ENCODE measurements around the gene GRAMD1B. TPM values are rescaled to one million over a fixed set of nuclear protein-coding genes. Genes with fewer than 3 reads are reported as not detected.

Gene GRAMD1B
- polyA plus RNA-seq, 2 of the 4 experiments (the other 2 are of a cell fraction) = 55.5 to 108 TPM

DNA sequence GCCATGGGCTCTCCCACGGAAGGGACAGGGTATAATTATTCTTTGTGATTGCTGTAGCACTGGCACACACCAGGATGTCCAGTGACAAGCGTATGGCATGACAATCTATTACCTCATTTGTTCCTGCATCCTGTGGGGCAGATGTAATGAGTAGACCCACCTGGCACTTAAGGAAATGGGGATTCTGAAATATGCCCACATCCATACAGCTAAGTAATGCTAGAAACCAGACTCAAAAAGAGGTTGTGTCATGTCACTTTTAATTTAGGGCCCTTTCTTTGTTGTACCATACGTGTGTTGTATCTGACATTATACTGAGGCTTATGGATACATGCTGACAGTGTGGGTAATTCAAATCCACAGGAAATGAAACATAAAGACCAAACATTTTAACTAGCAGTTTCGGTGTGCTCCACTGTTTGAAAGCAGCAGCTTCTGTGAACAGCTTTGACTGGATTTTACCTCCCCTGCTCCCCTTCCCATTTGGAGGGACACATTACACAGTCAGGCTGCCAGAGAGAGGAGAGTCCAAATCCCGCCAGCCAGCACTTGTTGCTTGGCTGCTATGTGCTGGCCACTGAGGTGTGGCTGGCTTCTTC lies 21.2 kb downstream of the GRAMD1B start:
- WGBS (ENCODE audit: missing lambda C conversion rate) = 86% methylated on average over 5 of the region's 5 CpGs
- CTCF ChIA-PET = interaction anchor here (1.1 to 1.9 kb wide), 3 partner anchors 24 to 348 kb away, joined by 3 to 6 read pairs (median 5); no protein-coding TSS in a partner anchor
- Histone ChIP-seq H3K9me3 (no peaks in the 10 kb centered on the region), H3K4me3 (no peak overlapping the region), H3K4me1 (peaks cover 50% of the 10 kb centered on the region), H3K27ac (peak overlapping the region; percentile 87 to 99), H3K4me2 (no peak overlapping the region)
- DNase-seq (ENCODE audit: low read depth in 1 of 2, low spot score in 1 of 2) (no peak), FAIRE-seq (no peak), ATAC-seq (no peak)
- no peak for TF ChIP-seq HMGXB4 (CRISPR knock-in tag; IDR thresholded peaks at IDR 0.05; ENCODE audit: borderline replicate concordance)
- TF ChIP-seq ESRRA (IDR thresholded peaks at IDR 0.05; ENCODE audit: borderline replicate concordance, low read length) = no peak
- TF ChIP-seq CBX2 (IDR thresholded peaks at IDR 0.05; ENCODE audit: borderline replicate concordance, low read depth) = no peak
- no peak for TF ChIP-seq MYC (IDR thresholded peaks at IDR 0.05; ENCODE audit: borderline replicate concordance, low read length)
- no peak for TF ChIP-seq RFX5 (IDR thresholded peaks at IDR 0.05)
- TF ChIP-seq ZFP36 (IDR thresholded peaks at IDR 0.05; ENCODE audit: borderline replicate concordance, partially characterized antibody) = no peak
- POLR2A ChIA-PET = no interaction called here

DNA sequence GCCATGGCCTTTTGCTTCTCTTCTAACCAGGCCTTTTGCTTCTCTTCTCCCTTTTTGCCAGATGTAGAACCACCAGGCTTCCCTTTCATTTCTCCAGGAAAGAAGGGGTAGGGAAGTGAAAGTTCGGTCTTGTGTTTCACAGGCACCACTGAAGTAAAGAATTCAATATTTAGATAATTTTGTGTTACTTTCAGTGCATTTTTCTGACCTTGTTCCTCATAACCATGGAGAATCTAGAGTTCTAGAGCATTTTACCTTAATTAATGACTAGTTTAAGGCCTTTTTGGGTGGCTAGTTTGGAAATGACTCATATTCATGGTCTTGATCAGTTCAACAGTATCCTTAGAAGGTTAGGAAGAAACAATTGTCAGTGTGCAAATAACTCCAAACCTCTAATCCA lies 22.7 kb downstream of the GRAMD1B start:
- WGBS (ENCODE audit: missing lambda C conversion rate) = 85% methylated on average over 1 of the region's 1 CpG
- peaks cover 64% of the 10 kb centered on the region for H3K4me1 ChIP-seq
- no peaks in the 10 kb centered on the region for H3K9me3 ChIP-seq
- DNase-seq (ENCODE audit: low read depth in 1 of 2, low spot score in 1 of 2) = no peak
- TF ChIP-seq RFX5 (IDR thresholded peaks at IDR 0.05) (no peak), CHD2 (IDR thresholded peaks at IDR 0.05; ENCODE audit: low read length, partially characterized antibody) (no peak), HOXB13 (CRISPR knock-in tag; IDR thresholded peaks at IDR 0.05; ENCODE audit: low read depth) (no peak)
- TF ChIP-seq, protein P1, sequence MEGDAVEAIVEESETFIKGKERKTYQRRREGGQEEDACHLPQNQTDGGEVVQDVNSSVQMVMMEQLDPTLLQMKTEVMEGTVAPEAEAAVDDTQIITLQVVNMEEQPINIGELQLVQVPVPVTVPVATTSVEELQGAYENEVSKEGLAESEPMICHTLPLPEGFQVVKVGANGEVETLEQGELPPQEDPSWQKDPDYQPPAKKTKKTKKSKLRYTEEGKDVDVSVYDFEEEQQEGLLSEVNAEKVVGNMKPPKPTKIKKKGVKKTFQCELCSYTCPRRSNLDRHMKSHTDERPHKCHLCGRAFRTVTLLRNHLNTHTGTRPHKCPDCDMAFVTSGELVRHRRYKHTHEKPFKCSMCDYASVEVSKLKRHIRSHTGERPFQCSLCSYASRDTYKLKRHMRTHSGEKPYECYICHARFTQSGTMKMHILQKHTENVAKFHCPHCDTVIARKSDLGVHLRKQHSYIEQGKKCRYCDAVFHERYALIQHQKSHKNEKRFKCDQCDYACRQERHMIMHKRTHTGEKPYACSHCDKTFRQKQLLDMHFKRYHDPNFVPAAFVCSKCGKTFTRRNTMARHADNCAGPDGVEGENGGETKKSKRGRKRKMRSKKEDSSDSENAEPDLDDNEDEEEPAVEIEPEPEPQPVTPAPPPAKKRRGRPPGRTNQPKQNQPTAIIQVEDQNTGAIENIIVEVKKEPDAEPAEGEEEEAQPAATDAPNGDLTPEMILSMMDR (IDR thresholded peaks at IDR 0.05) = no peak
- no peak overlapping the region for H3K4me3 ChIP-seq
- ATAC-seq = no peak
- ChIA-PET CTCF (interaction anchor here (0.7 kb wide), 3 partner anchors 19 to 45 kb away, joined by 3 to 4 read pairs (median 4); no protein-coding TSS in a partner anchor), POLR2A (no interaction called here)
- FAIRE-seq = no peak
- H3K27ac ChIP-seq = peak overlapping the region; percentile 87 to 99
- H3K4me2 ChIP-seq = peak overlapping the region; percentile 84; the same call in 2 of the 3 replicates

DNA sequence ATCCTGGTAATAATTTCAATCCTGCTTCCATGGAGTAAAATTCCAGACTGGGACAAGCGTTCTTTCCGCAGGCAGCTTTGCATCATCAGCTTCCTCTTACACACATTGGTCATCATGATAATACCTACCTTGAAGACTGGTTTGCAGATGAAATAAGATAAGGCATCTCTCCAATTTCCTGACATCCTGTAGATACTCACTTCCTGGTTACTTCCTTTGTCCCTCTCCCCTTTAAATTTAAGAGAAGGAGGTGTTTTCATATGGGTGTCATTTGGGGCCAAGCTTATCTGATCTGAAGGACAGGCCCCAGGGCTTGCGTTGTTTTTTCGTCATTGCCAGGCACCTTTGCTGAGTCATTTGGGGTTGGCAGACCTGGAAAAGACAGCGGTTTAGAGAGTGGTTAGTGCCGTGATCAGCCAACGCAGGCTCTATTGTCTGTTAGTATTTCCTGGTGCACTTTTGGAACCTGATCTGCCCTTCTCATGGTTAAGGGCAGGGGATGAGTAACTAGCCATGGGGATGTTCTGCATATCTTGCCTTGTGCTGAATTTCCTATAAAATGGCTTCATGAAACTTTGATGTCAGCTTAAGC lies 24.1 kb downstream of the GRAMD1B start:
- ATAC-seq = peak; percentile 93 to 94
- peak overlapping the region; percentile 87 to 99 for H3K27ac ChIP-seq
- H3K4me3 ChIP-seq = peak overlapping the region; percentile 48
- peak overlapping the region; percentile 84 for H3K4me2 ChIP-seq
- no peak for FAIRE-seq
- CTCF ChIA-PET = interaction anchor here (0.7 to 1.2 kb wide), 3 partner anchors 19 to 54 kb away, joined by 3 to 4 read pairs (median 3); no protein-coding TSS in a partner anchor
- H3K9me3 ChIP-seq = no peaks in the 10 kb centered on the region
- peak; percentile 81 to 97 for DNase-seq (ENCODE audit: low read depth in 1 of 2, low spot score in 1 of 2)
- POLR2A ChIA-PET = interaction anchor here (0.8 to 1.3 kb wide), 4 partner anchors 9 to 22 kb away, joined by 3 to 10 read pairs (median 4); no protein-coding TSS in a partner anchor
- peaks cover 75% of the 10 kb centered on the region for H3K4me1 ChIP-seq
- 1% methylated on average over 7 of the region's 7 CpGs for WGBS (ENCODE audit: missing lambda C conversion rate)
- TF ChIP-seq CHD4 (IDR thresholded peaks at IDR 0.05; ENCODE audit: borderline replicate concordance) (no peak), PBX3 (IDR thresholded peaks at IDR 0.05) (peak; percentile 53; the same call in 1 of the 2 replicates), POLR2A (IDR thresholded peaks at IDR 0.05; ENCODE audit: low read length) (peak; percentile 20; the same call in 1 of the 2 replicates), RAD21 (conservative IDR thresholded peaks at IDR 0.05 in 1 of 2, IDR thresholded peaks at IDR 0.05 in 1 of 2) (peak in 1 of 2 experiments; percentile 3; a peak in 1 of 5 replicates), JUN (IDR thresholded peaks at IDR 0.05) (peak; percentile 57 to 86; a peak in 3 of 5 replicates), ZSCAN20 (CRISPR knock-in tag; IDR thresholded peaks at IDR 0.05) (no peak), MAFK (IDR thresholded peaks at IDR 0.05; ENCODE audit: partially characterized antibody) (peak; percentile 98), RARB (CRISPR knock-in tag; IDR thresholded peaks at IDR 0.05) (0 out of 2 replicates have a peak, but pooled peaks have one; percentile 47), CEBPB (IDR thresholded peaks at IDR 0.05) (peak in 1 of 2 experiments; percentile 49; a peak in 2 of 4 replicates), MAX (IDR thresholded peaks at IDR 0.05) (peak; percentile 73), ESRRA (IDR thresholded peaks at IDR 0.05; ENCODE audit: borderline replicate concordance, low read length) (peak; percentile 36; the same call in 1 of the 2 replicates), GATA3 (IDR thresholded peaks at IDR 0.05; ENCODE audit: borderline replicate concordance) (peak; percentile 98), ATOH8 (CRISPR knock-in tag; IDR thresholded peaks at IDR 0.05; ENCODE audit: low read depth) (peak; percentile 20; the same call in 1 of the 2 replicates), TFCP2L1 (CRISPR knock-in tag; IDR thresholded peaks at IDR 0.05) (no peak), EP300 (IDR thresholded peaks at IDR 0.05) (peak; percentile 87 to 91), JUNB (IDR thresholded peaks at IDR 0.05) (peak; percentile 78), BCL3 (IDR thresholded peaks at IDR 0.05) (peak; percentile 74; the same call in 2 of the 3 replicates)
